IMR-90 (cell line): ENCODE measurements around the gene GLRX3. TPM values are rescaled to one million over a fixed set of nuclear protein-coding genes. Genes with fewer than 3 reads are reported as not detected.
A peak's percentile ranks its signal among the peaks of the same experiment; 100 is the strongest.

Source experiments
- ATAC-seq: fragments of 200-7000 bp; cut with Tn5 transposase; 2 replicates; pipeline ENCODE4 v1.9.1; 2020; ENCODE audit warnings: low read depth, mild to moderate bottlenecking, moderate library complexity
- BruUV-seq: library from RNA; stranded (reverse); fragments of 400-500 nt; replicated peaks from 2 replicates; lab custom pipeline; 2021; lab: Mats Ljungman, UMichigan
- CTCF ChIA-PET: fragments of 300-600 bp; formaldehyde crosslinking; extraction: SDS; loops from one replicate; lab custom pipeline; 2021; ENCODE audit warnings: antibody characterized with exemption; lab: Yijun Ruan, JAX
- POLR2A ChIA-PET: fragments of 300-600 bp; sonication (Branson Sonifier 250); formaldehyde crosslinking; loops from one replicate; lab custom pipeline; 2022; ENCODE audit warnings: antibody characterized with exemption; ENCODE audit not compliant: unreplicated experiment; lab: Charles Lee
- DNase-seq: peaks from one replicate; pipeline ENCODE4 v3.0.0; 2013
- H2AFZ ChIP-seq: replicated peaks from 2 replicates; pipeline ENCODE3; 2013; ENCODE audit warnings: low read length, mild to moderate bottlenecking; ENCODE audit not compliant: poor library complexity
- H2AK5ac ChIP-seq: 2 replicates; pipeline ENCODE4 v1.6.1; 2013; ENCODE audit warnings: low read depth, low read length, inconsistent platforms
- H2AK9ac ChIP-seq: replicated peaks from 2 replicates; pipeline ENCODE3; 2013; ENCODE audit warnings: mild to moderate bottlenecking, low read depth, low read length, moderate library complexity; ENCODE audit not compliant: poor library complexity
- H2BK120ac ChIP-seq: 2 replicates; pipeline ENCODE4 v1.6.1; 2013; ENCODE audit warnings: low read depth, low read length, inconsistent platforms
- H2BK15ac ChIP-seq: 3 replicates; pipeline ENCODE4 v1.6.1; 2013; ENCODE audit warnings: low read depth, low read length, inconsistent platforms
- H2BK20ac ChIP-seq: 2 replicates; pipeline ENCODE4 v1.6.1; 2013; ENCODE audit warnings: low read depth, mild to moderate bottlenecking, inconsistent platforms, low read length, moderate library complexity
- H2BK5ac ChIP-seq: 2 replicates; pipeline ENCODE4 v1.6.1; 2013; ENCODE audit warnings: mild to moderate bottlenecking, low read depth, low read length, inconsistent platforms; ENCODE audit not compliant: poor library complexity, severe bottlenecking
- H3K14ac ChIP-seq: replicated peaks from 2 replicates; pipeline ENCODE4 v1.6.1; 2013; ENCODE audit warnings: low read depth, low read length, inconsistent platforms
- H3K18ac ChIP-seq: 2 replicates; pipeline ENCODE4 v1.6.1; 2013; ENCODE audit warnings: low read depth, low read length, control low read depth
- H3K23ac ChIP-seq: 2 replicates; pipeline ENCODE4 v1.6.1; 2013; ENCODE audit warnings: low read depth, low read length, inconsistent platforms
- H3K27ac ChIP-seq: 2 replicates; pipeline ENCODE4 v1.5.1; 2013; ENCODE audit warnings: mild to moderate bottlenecking, control low read depth, low read length; ENCODE audit not compliant: insufficient read depth
- H3K27me3 ChIP-seq: 2 replicates; pipeline ENCODE4 v1.6.1; 2013; ENCODE audit warnings: low read length; ENCODE audit not compliant: control insufficient read depth, insufficient read depth
- H3K36me3 ChIP-seq: 2 replicates; pipeline ENCODE4 v1.6.1; 2013; ENCODE audit warnings: low read length, mixed read lengths; ENCODE audit not compliant: control insufficient read depth, insufficient read depth
- H3K4ac ChIP-seq: 2 replicates; pipeline ENCODE4 v1.6.1; 2013; ENCODE audit warnings: low read depth, low read length, inconsistent platforms
- H3K4me1 ChIP-seq: 2 replicates; pipeline ENCODE4 v1.6.1; 2013; ENCODE audit warnings: low read length, mixed read lengths; ENCODE audit not compliant: control insufficient read depth, insufficient read depth
- H3K4me2 ChIP-seq: 2 replicates; pipeline ENCODE4 v1.6.1; 2013; ENCODE audit warnings: low read depth, mild to moderate bottlenecking, control low read depth, low read length, moderate library complexity
- H3K4me3 ChIP-seq: 2 replicates; pipeline ENCODE4 v1.5.1; 2013; ENCODE audit warnings: low read depth, mild to moderate bottlenecking, control low read depth, low read length, moderate library complexity; ENCODE audit not compliant: insufficient read depth
- H3K56ac ChIP-seq: 2 replicates; pipeline ENCODE4 v1.6.1; 2013; ENCODE audit warnings: low read length, inconsistent platforms; ENCODE audit not compliant: insufficient read depth; ENCODE audit errors: extremely low read depth
- H3K79me1 ChIP-seq, 2 experiments: 2 replicates each; pipeline ENCODE4 v1.6.1; 2013; ENCODE audit warnings: low read length in 2 of 2, inconsistent platforms in 1 of 2, low read depth in 1 of 2
- H3K9ac ChIP-seq: 2 replicates; pipeline ENCODE4 v1.6.1; 2013; ENCODE audit warnings: low read depth, low read length, control low read depth
- H3K9me1 ChIP-seq: 2 replicates; pipeline ENCODE4 v1.6.1; 2013; ENCODE audit warnings: low read length, inconsistent platforms; ENCODE audit not compliant: insufficient read depth
- H3K9me3 ChIP-seq: 2 replicates; pipeline ENCODE4 v1.6.1; 2013; ENCODE audit warnings: low read length; ENCODE audit not compliant: control insufficient read depth, insufficient read depth
- H4K20me1 ChIP-seq: 2 replicates; pipeline ENCODE4 v1.6.1; 2013; ENCODE audit warnings: low read length, inconsistent platforms; ENCODE audit not compliant: insufficient read depth
- H4K5ac ChIP-seq: 2 replicates; pipeline ENCODE4 v1.6.1; 2013; ENCODE audit warnings: mild to moderate bottlenecking, low read depth, low read length, control low read depth
- H4K8ac ChIP-seq, 2 experiments: 2 replicates each; pipeline ENCODE4 v1.6.1; 2013; ENCODE audit warnings: low read depth in 2 of 2, low read length in 2 of 2, control low read depth in 1 of 2, inconsistent platforms in 1 of 2
- H4K91ac ChIP-seq: 2 replicates; pipeline ENCODE4 v1.6.1; 2013; ENCODE audit warnings: low read depth, low read length, inconsistent platforms; ENCODE audit not compliant: insufficient read depth
- BHLHE40 ChIP-seq: fragments of 150-350 bp; IDR thresholded peaks from 2 replicates; pipeline ENCODE4 v1.6.1; 2016; ENCODE audit warnings: mild to moderate bottlenecking, low read depth, low read length
- CEBPB ChIP-seq: IDR thresholded peaks from 2 replicates; pipeline ENCODE4 v1.6.1; 2012; ENCODE audit warnings: low read depth, low read length, improper control_type of control experiment
- CHD1 ChIP-seq: IDR thresholded peaks from 2 replicates; pipeline ENCODE4 v1.6.1; 2012; ENCODE audit warnings: low read depth, low read length, improper control_type of control experiment
- CTCF ChIP-seq: conservative IDR thresholded peaks from 2 replicates; pipeline ENCODE4 v1.5.1; 2012; ENCODE audit warnings: mild to moderate bottlenecking, low read depth, low read length, improper control_type of control experiment
- FOS ChIP-seq: fragments of 150-350 bp; IDR thresholded peaks from 2 replicates; pipeline ENCODE4 v1.6.1; 2016; ENCODE audit warnings: low read depth, low read length
- MAFK ChIP-seq: IDR thresholded peaks from 2 replicates; pipeline ENCODE4 v1.6.1; 2012; ENCODE audit warnings: low read depth, low read length, improper control_type of control experiment
- MAZ ChIP-seq: IDR thresholded peaks from 2 replicates; pipeline ENCODE4 v1.6.1; 2012; ENCODE audit warnings: low read depth, mild to moderate bottlenecking, low read length, improper control_type of control experiment, moderate library complexity, borderline replicate concordance
- MXI1 ChIP-seq: IDR thresholded peaks from 2 replicates; pipeline ENCODE4 v1.6.1; 2012; ENCODE audit warnings: low read depth, mild to moderate bottlenecking, low read length, moderate library complexity, borderline replicate concordance
- NFE2L2 ChIP-seq: fragments of 150-350 bp; IDR thresholded peaks from 2 replicates; pipeline ENCODE4 v1.6.1; 2016; ENCODE audit warnings: low read depth, mild to moderate bottlenecking, low read length
- POLR2A ChIP-seq: IDR thresholded peaks from 2 replicates; pipeline ENCODE4 v1.6.1; 2012; ENCODE audit warnings: mild to moderate bottlenecking, low read depth, low read length
- RCOR1 ChIP-seq: IDR thresholded peaks from 2 replicates; pipeline ENCODE4 v1.6.1; 2012; ENCODE audit warnings: mild to moderate bottlenecking, low read length, improper control_type of control experiment; ENCODE audit not compliant: insufficient replicate concordance
- RFX5 ChIP-seq: IDR thresholded peaks from 2 replicates; pipeline ENCODE4 v1.8.0; 2012; ENCODE audit warnings: low read depth, mild to moderate bottlenecking, low read length, moderate library complexity
- SMC3 ChIP-seq: fragments of 150-350 bp; IDR thresholded peaks from 2 replicates; pipeline ENCODE4 v1.6.1; 2016; ENCODE audit warnings: low read depth, mild to moderate bottlenecking, antibody characterized with exemption, low read length, moderate library complexity
- WGBS, 2 experiments: methylation state at CpG; one replicate each; pipeline versions ENCODE4 v1.1.5 to v1.1.7; 2013; ENCODE audit warnings: missing lambda C conversion rate in 2 of 2; ENCODE audit not compliant: insufficient read length in 1 of 2; ENCODE audit errors: extremely low coverage in 2 of 2; 5-methylcytosine and 5-hydroxymethylcytosine counted together
- dilution Hi-C: fragments of 300-500 bp; cut with HindIII; formaldehyde crosslinking; loops from one replicate; pipeline ENCODE4 v1.14.3; 2018; ENCODE audit warnings: low sequenced_read_pairs; ENCODE audit not compliant: unreplicated experiment
- in situ Hi-C: fragments of 300-500 bp; cut with MboI; formaldehyde crosslinking; loops from 3 replicates; pipeline ENCODE4 v1.14.3; 2019; ENCODE audit warnings: low sequenced_read_pairs, inconsistent platforms, mixed read lengths
- intact Hi-C: fragments of 100-400 bp; cut with micrococcal nuclease; formaldehyde crosslinking; loops from 2 replicates; pipeline ENCODE4 v1.10.0; 2022
- polyA plus RNA-seq, 3 experiments: library from polyadenylated mRNA; depleted of rRNA; stranded (reverse); fragments of >200 nt; gene quantifications; 2 replicates each; pipeline ENCODE4 v1.2.3, GENCODE V29; 2012; ENCODE audit warnings: low replicate concordance in 1 of 3
- total RNA-seq: library from RNA; depleted of rRNA; stranded (reverse); fragments of >200 nt; gene quantifications from 2 replicates; pipeline ENCODE4 v1.2.3, GENCODE V29; 2012
- TF ChIP-seq, protein P1 (sequence below): fragments of 150-350 bp; IDR thresholded peaks from 2 replicates; pipeline ENCODE4 v1.6.1; 2016; ENCODE audit warnings: low read depth, mild to moderate bottlenecking, low read length, moderate library complexity, borderline replicate concordance
- TF ChIP-seq, protein P2 (sequence below): fragments of 150-350 bp; IDR thresholded peaks from 2 replicates; pipeline ENCODE4 v1.6.1; 2017; ENCODE audit warnings: mild to moderate bottlenecking, antibody characterized with exemption, low read length, low read depth

The GLRX3 gene
- total and polyA plus RNA-seq, 2 of the 4 experiments (the other 2 are of a cell fraction) = 78.7 to 81.7 TPM

DNA sequence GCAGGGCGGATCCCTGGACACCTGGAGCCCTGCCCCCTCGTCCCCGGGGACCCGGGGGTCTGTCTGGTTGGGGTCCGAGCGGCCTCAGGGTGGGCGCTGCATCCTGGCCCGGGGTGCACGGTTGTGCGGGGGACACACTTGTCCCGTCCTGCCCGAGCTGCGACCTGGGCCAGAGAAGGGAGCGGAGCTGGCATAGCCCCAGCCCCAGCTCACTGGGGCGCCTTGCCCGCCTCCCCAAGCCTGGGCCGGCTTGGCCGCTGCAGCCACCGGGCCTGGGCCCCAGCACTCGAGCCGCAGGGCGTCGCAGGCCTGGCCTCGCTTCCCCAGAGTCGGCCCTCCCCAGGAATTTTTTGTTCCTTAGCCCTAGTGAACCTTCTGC, 54.5 kb downstream of the GLRX3 start:
- no peak overlapping the region for H2AK5ac ChIP-seq
- peak overlapping the region; percentile 94 for H2AFZ ChIP-seq
- in situ Hi-C loops = loop anchor here (25.0 kb wide), 1 partner anchor 1822 kb away; no protein-coding TSS in a partner anchor
- ChIA-PET POLR2A (no interaction called here), CTCF (interaction anchor here (0.6 kb wide), 1 partner anchor 93 kb away, joined by 4 read pairs; no protein-coding TSS in a partner anchor)
- no peak overlapping the region for H2BK120ac ChIP-seq
- H3K18ac ChIP-seq = no peak overlapping the region
- H3K36me3 ChIP-seq = peaks cover 2% of the 10 kb centered on the region
- H3K27me3 ChIP-seq = no peaks in the 10 kb centered on the region
- peak overlapping the region; percentile 61 for H3K4me3 ChIP-seq
- H3K4me1 ChIP-seq = 0 out of 2 replicates have a peak, but pooled peaks cover 1% of the 10 kb centered on the region
- H3K27ac ChIP-seq = no peak overlapping the region
- no peak overlapping the region for H4K91ac ChIP-seq
- peak overlapping the region; percentile 81 for H2AK9ac ChIP-seq
- no peaks in the 10 kb centered on the region for H3K9me1 ChIP-seq
- H3K9me3 ChIP-seq = no peaks in the 10 kb centered on the region
- no peak overlapping the region for H2BK5ac ChIP-seq
- no peak for TF ChIP-seq BHLHE40
- TF ChIP-seq CEBPB = no peak
- TF ChIP-seq CHD1 = no peak
- no peak for TF ChIP-seq CTCF
- TF ChIP-seq POLR2A = no peak
- no peak for TF ChIP-seq MXI1
- no peak for TF ChIP-seq SMC3
- no peak for TF ChIP-seq MAFK
- TF ChIP-seq, protein P1, sequence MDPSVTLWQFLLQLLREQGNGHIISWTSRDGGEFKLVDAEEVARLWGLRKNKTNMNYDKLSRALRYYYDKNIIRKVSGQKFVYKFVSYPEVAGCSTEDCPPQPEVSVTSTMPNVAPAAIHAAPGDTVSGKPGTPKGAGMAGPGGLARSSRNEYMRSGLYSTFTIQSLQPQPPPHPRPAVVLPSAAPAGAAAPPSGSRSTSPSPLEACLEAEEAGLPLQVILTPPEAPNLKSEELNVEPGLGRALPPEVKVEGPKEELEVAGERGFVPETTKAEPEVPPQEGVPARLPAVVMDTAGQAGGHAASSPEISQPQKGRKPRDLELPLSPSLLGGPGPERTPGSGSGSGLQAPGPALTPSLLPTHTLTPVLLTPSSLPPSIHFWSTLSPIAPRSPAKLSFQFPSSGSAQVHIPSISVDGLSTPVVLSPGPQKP = no peak
- TF ChIP-seq RCOR1 = no peak
- TF ChIP-seq RFX5 = no peak
- no peak for TF ChIP-seq MAZ
- TF ChIP-seq FOS = no peak
- TF ChIP-seq NFE2L2 = no peak
- TF ChIP-seq, protein P2, sequence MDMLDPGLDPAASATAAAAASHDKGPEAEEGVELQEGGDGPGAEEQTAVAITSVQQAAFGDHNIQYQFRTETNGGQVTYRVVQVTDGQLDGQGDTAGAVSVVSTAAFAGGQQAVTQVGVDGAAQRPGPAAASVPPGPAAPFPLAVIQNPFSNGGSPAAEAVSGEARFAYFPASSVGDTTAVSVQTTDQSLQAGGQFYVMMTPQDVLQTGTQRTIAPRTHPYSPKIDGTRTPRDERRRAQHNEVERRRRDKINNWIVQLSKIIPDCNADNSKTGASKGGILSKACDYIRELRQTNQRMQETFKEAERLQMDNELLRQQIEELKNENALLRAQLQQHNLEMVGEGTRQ = no peak
- dilution Hi-C loops = no loop called here
- ATAC-seq = no peak
- H2BK20ac ChIP-seq = no peak overlapping the region
- H4K20me1 ChIP-seq = no peaks in the 10 kb centered on the region
- no peak overlapping the region for H2BK15ac ChIP-seq
- peaks cover 0 to 2% of the 10 kb centered on the region in 2 experiments; a peak in 1 of 4 replicates for H3K79me1 ChIP-seq
- H3K4ac ChIP-seq = no peak overlapping the region
- H3K9ac ChIP-seq = peak overlapping the region; percentile 68; the same call in 1 of the 2 replicates
- intact Hi-C loops = loop anchor here (1.0 kb wide), 2 partner anchors 1597 to 1685 kb away; no protein-coding TSS in a partner anchor
- H4K8ac ChIP-seq = no peak overlapping the region
- H3K14ac ChIP-seq = no peak overlapping the region
- H4K5ac ChIP-seq = no peak overlapping the region
- H3K56ac ChIP-seq = no peak overlapping the region
- H3K23ac ChIP-seq = no peak overlapping the region
- no TSS peak for BruUV-seq
- H3K4me2 ChIP-seq = peak overlapping the region; percentile 68
- DNase-seq = no peak
- WGBS, 2 experiments = 8% methylated on average over 8 of the region's 25 CpGs; no CpG with 5 or more reads in 1 of the 2 experiments
